Trophoblast cell (in vitro differentiated cells and primary cell): ENCODE data around the gene SUSD6.

Experiments used
- DNase-seq, 2 donors: peaks; one replicate each; pipeline ENCODE4 v3.0.0-alpha.2; 2016
- H2AFZ ChIP-seq: 2 replicates; pipeline ENCODE4 v1.6.1; 2013; ENCODE audit warnings: low read length, moderate library complexity, mild to moderate bottlenecking; ENCODE audit not compliant: insufficient read depth, poor library complexity
- H2AK5ac ChIP-seq: 2 replicates; pipeline ENCODE4 v1.6.1; 2013; ENCODE audit warnings: mild to moderate bottlenecking, low read length
- H2BK120ac ChIP-seq: 2 replicates; pipeline ENCODE4 v1.6.1; 2013; ENCODE audit warnings: low read length, mild to moderate bottlenecking, moderate library complexity; ENCODE audit not compliant: insufficient read depth, poor library complexity
- H2BK12ac ChIP-seq: 2 replicates; pipeline ENCODE4 v1.6.1; 2013; ENCODE audit warnings: mild to moderate bottlenecking, low read length, moderate library complexity
- H2BK5ac ChIP-seq: 2 replicates; pipeline ENCODE4 v1.6.1; 2013; ENCODE audit warnings: low read length, low read depth, moderate library complexity, mild to moderate bottlenecking; ENCODE audit not compliant: poor library complexity
- H3K14ac ChIP-seq: 2 replicates; pipeline ENCODE4 v1.6.1; 2013; ENCODE audit warnings: mild to moderate bottlenecking, low read length
- H3K18ac ChIP-seq: 2 replicates; pipeline ENCODE4 v1.6.1; 2013; ENCODE audit warnings: mild to moderate bottlenecking, low read length
- H3K23ac ChIP-seq: 2 replicates; pipeline ENCODE4 v1.6.1; 2013; ENCODE audit warnings: low read length
- H3K27ac ChIP-seq: 2 replicates; pipeline ENCODE4 v1.5.1; 2013; ENCODE audit warnings: low read depth, mild to moderate bottlenecking, inconsistent platforms, low read length, moderate library complexity
- H3K27me3 ChIP-seq: 2 replicates; pipeline ENCODE4 v1.6.1; 2013; ENCODE audit warnings: inconsistent platforms, mild to moderate bottlenecking, low read length, moderate library complexity; ENCODE audit not compliant: insufficient read depth
- H3K36me3 ChIP-seq, 2 experiments: 1 replicate in 1 of 2; 2 replicates in 1 of 2; pipeline ENCODE4 v1.6.1; 2013; ENCODE audit warnings: low read length in 2 of 2, mild to moderate bottlenecking in 2 of 2, moderate library complexity in 1 of 2; ENCODE audit not compliant: insufficient read depth in 2 of 2, control insufficient read depth in 1 of 2
- H3K4ac ChIP-seq: 2 replicates; pipeline ENCODE4 v1.6.1; 2013; ENCODE audit warnings: low read depth, mild to moderate bottlenecking, low read length, moderate library complexity
- H3K4me1 ChIP-seq, 2 experiments: 1 replicate in 1 of 2; 2 replicates in 1 of 2; pipeline ENCODE4 v1.6.1; 2013; ENCODE audit warnings: low read length in 2 of 2, mild to moderate bottlenecking in 2 of 2, moderate library complexity in 1 of 2; ENCODE audit not compliant: insufficient read depth in 2 of 2, control insufficient read depth in 1 of 2
- H3K4me2 ChIP-seq: 2 replicates; pipeline ENCODE4 v1.6.1; 2013; ENCODE audit warnings: inconsistent platforms, mild to moderate bottlenecking, low read length, moderate library complexity
- H3K4me3 ChIP-seq: 2 replicates; pipeline ENCODE4 v1.5.1; 2013; ENCODE audit warnings: mild to moderate bottlenecking, low read depth, low read length, inconsistent platforms
- H3K79me1 ChIP-seq: one replicate; pipeline ENCODE4 v1.6.1; 2013; ENCODE audit warnings: low read length
- H3K79me2 ChIP-seq: 2 replicates; pipeline ENCODE4 v1.6.1; 2013; ENCODE audit warnings: low read length, mild to moderate bottlenecking; ENCODE audit not compliant: control insufficient read depth, insufficient read depth, poor library complexity
- H3K9ac ChIP-seq: 2 replicates; pipeline ENCODE4 v1.6.1; 2013; ENCODE audit warnings: mild to moderate bottlenecking, low read length
- H3K9me3 ChIP-seq: 2 replicates; pipeline ENCODE4 v1.6.1; 2013; ENCODE audit warnings: low read depth, mild to moderate bottlenecking, control low read depth, inconsistent platforms, low read length; ENCODE audit not compliant: insufficient read depth
- H4K12ac ChIP-seq: 2 replicates; pipeline ENCODE4 v1.6.1; 2013; ENCODE audit warnings: low read depth, mild to moderate bottlenecking, low read length, moderate library complexity
- H4K8ac ChIP-seq: 2 replicates; pipeline ENCODE4 v1.6.1; 2013; ENCODE audit warnings: low read depth, mild to moderate bottlenecking, low read length, moderate library complexity
- H4K91ac ChIP-seq: one replicate; pipeline ENCODE4 v1.6.1; 2013; ENCODE audit warnings: low read depth, mild to moderate bottlenecking, low read length, moderate library complexity
- WGBS: extraction: QIAGEN DNeasy Blood & Tissue Kit; methylation state at CpG from one replicate; pipeline ENCODE4 v1.1.7; 2013; ENCODE audit warnings: missing lambda C conversion rate; ENCODE audit not compliant: insufficient read length, insufficient coverage; ENCODE audit errors: extremely low coverage; 5-methylcytosine and 5-hydroxymethylcytosine counted together

The SUSD6 gene

GRCh38 chr14:69675877-69676416, 64.6 kb downstream of the SUSD6 start:
- Histone ChIP-seq H4K12ac (no peak overlapping the region), H3K4me1 (no peaks in the 10 kb centered on the region), H3K9me3 (no peaks in the 10 kb centered on the region), H3K4ac (no peak overlapping the region), H3K9ac (no peak overlapping the region), H2BK5ac (no peak overlapping the region), H4K8ac (no peak overlapping the region), H3K14ac (no peak overlapping the region), H4K91ac (no peak overlapping the region), H3K27ac (no peak overlapping the region), H3K79me1 (no peaks in the 10 kb centered on the region), H2AFZ (no peak overlapping the region), H3K27me3 (no peaks in the 10 kb centered on the region), H2BK12ac (no peak overlapping the region), H3K23ac (no peak overlapping the region), H3K4me2 (no peak overlapping the region), H3K36me3 (no peaks in the 10 kb centered on the region), H3K79me2 (no peaks in the 10 kb centered on the region), H2BK120ac (no peak overlapping the region), H2AK5ac (no peak overlapping the region), H3K4me3 (no peak overlapping the region), H3K18ac (no peak overlapping the region)
- no CpG with 5 or more reads among the region's 2 CpGs for WGBS
- no peak for DNase-seq

- Histone ChIP-seq H3K4me2 (no peak overlapping the region), H2BK5ac (no peak overlapping the region), H3K9me3 (no peaks in the 10 kb centered on the region), H3K9ac (no peak overlapping the region), H2BK12ac (no peak overlapping the region), H2AFZ (no peak overlapping the region), H4K91ac (no peak overlapping the region), H3K36me3 (no peaks in the 10 kb centered on the region), H3K14ac (no peak overlapping the region), H3K4ac (no peak overlapping the region), H4K8ac (no peak overlapping the region), H3K79me2 (no peaks in the 10 kb centered on the region), H2AK5ac (no peak overlapping the region), H3K23ac (no peak overlapping the region), H2BK120ac (no peak overlapping the region), H3K27ac (no peak overlapping the region), H4K12ac (no peak overlapping the region), H3K27me3 (no peaks in the 10 kb centered on the region), H3K4me1 (no peaks in the 10 kb centered on the region), H3K18ac (no peak overlapping the region), H3K4me3 (no peak overlapping the region), H3K79me1 (no peaks in the 10 kb centered on the region)
- no peak for DNase-seq
- WGBS = no CpG with 5 or more reads among the region's 2 CpGs
These were observed 65.3 kb downstream of the SUSD6 start for GRCh38 chr14:69676723-69677122.

GRCh38 chr14:69680297-69680696, 68.9 kb downstream of the SUSD6 start:
- Histone ChIP-seq H3K36me3 (no peaks in the 10 kb centered on the region), H3K4me1 (no peaks in the 10 kb centered on the region), H3K14ac (no peak overlapping the region), H2BK5ac (no peak overlapping the region), H4K91ac (no peak overlapping the region), H3K4ac (no peak overlapping the region), H3K4me2 (no peak overlapping the region), H4K12ac (no peak overlapping the region), H3K27ac (no peak overlapping the region), H4K8ac (no peak overlapping the region), H2BK120ac (no peak overlapping the region), H3K9ac (no peak overlapping the region), H3K4me3 (no peak overlapping the region), H3K79me2 (no peaks in the 10 kb centered on the region), H3K79me1 (no peaks in the 10 kb centered on the region), H2BK12ac (no peak overlapping the region), H3K27me3 (no peaks in the 10 kb centered on the region), H2AFZ (no peak overlapping the region), H3K23ac (no peak overlapping the region), H3K18ac (no peak overlapping the region), H3K9me3 (no peaks in the 10 kb centered on the region), H2AK5ac (no peak overlapping the region)
- no CpG with 5 or more reads among the region's 1 CpG for WGBS
- DNase-seq = no peak

- no peak overlapping the region for H4K91ac ChIP-seq
- H3K27ac ChIP-seq = no peak overlapping the region
- no peaks in the 10 kb centered on the region for H3K79me1 ChIP-seq
- no peaks in the 10 kb centered on the region for H3K27me3 ChIP-seq
- no peak overlapping the region for H3K4me3 ChIP-seq
- H3K9me3 ChIP-seq = no peaks in the 10 kb centered on the region
- no peak overlapping the region for H3K14ac ChIP-seq
- no peak overlapping the region for H2BK12ac ChIP-seq
- no peak overlapping the region for H4K12ac ChIP-seq
- H2BK120ac ChIP-seq = no peak overlapping the region
- H4K8ac ChIP-seq = no peak overlapping the region
- no peak overlapping the region for H2AFZ ChIP-seq
- no peaks in the 10 kb centered on the region for H3K79me2 ChIP-seq
- H3K23ac ChIP-seq = no peak overlapping the region
- no peak for DNase-seq
- H3K4me2 ChIP-seq = no peak overlapping the region
- no peak overlapping the region for H3K9ac ChIP-seq
- H3K36me3 ChIP-seq = no peaks in the 10 kb centered on the region
- no peak overlapping the region for H2AK5ac ChIP-seq
- no peak overlapping the region for H2BK5ac ChIP-seq
- WGBS = no CpG with 5 or more reads among the region's 4 CpGs
- no peak overlapping the region for H3K4ac ChIP-seq
- no peaks in the 10 kb centered on the region for H3K4me1 ChIP-seq
- H3K18ac ChIP-seq = no peak overlapping the region
These were observed 70.7 kb downstream of the SUSD6 start for GRCh38 chr14:69682136-69682535.
